ENCODE data around the gene L3MBTL4. TPM values are rescaled to one million over a fixed set of nuclear protein-coding genes. Genes with fewer than 3 reads are reported as not detected.
A peak's percentile ranks its signal among the peaks of the same experiment; 100 is the strongest.
"Not testable (repeated sequence)": the region's sequence is repeated elsewhere in the genome, so short reads cannot be mapped to it uniquely, and the experiment has no call there.

Gene L3MBTL4
- total RNA-seq, 2 experiments from 2014 or later, result 0.19 to 0.47 TPM

GRCh38 chr18:6412933-6413472 lies 1.7 kb downstream of the L3MBTL4 start:
- CTCF ChIA-PET, result no interaction called here
- no peak overlapping the region for H3K27ac Mint-ChIP-seq

GRCh38 chr18:6411382-6411781 lies 3.3 kb downstream of the L3MBTL4 start:
- Histone ChIP-seq H3K36me3 (ENCODE audit: insufficient read depth, low read length) (no peaks in the 10 kb centered on the region), H3K27me3 (ENCODE audit: control insufficient read depth in 1 of 2, insufficient read depth in 2 of 2, low read length in 2 of 2) (peaks cover 6 to 24% of the 10 kb centered on the region in 2 experiments), H3K27ac (ENCODE audit: low read depth in 1 of 2, low read length in 2 of 2) (no peak overlapping the region), H3K4me3 (ENCODE audit: low read length) (no peak overlapping the region), H3K9me3 (ENCODE audit: control insufficient read depth in 1 of 2, insufficient read depth in 1 of 2, low read length in 2 of 2) (peaks cover 0 to 17% of the 10 kb centered on the region in 2 experiments), H3K4me1 (ENCODE audit: insufficient read depth, low read length) (no peaks in the 10 kb centered on the region)
- Mint-ChIP-seq H3K36me3 (ENCODE audit: low read depth) (no peaks in the 10 kb centered on the region), H3K27me3 (peaks cover 39% of the 10 kb centered on the region), H3K4me3 (no peak overlapping the region), H3K4me1 (ENCODE audit: low read depth) (no peaks in the 10 kb centered on the region), H3K9me3 (no peaks in the 10 kb centered on the region), H3K27ac (no peak overlapping the region)
- DNase-seq (no peak), ATAC-seq (ENCODE audit: poor library complexity) (no peak)
- ChIA-PET POLR2A (no interaction called here), CTCF (no interaction called here)
- TF ChIP-seq CTCF (IDR thresholded peaks at IDR 0.05), result no peak
- intact Hi-C loops (cut with DNase I, micrococcal nuclease), result no loop called here

More at GRCh38 chr18:6412933-6413472, 1.7 kb downstream of the L3MBTL4 start:
- H3K27me3 ChIP-seq (ENCODE audit: control insufficient read depth in 1 of 2, insufficient read depth in 2 of 2, low read length in 2 of 2), result peaks cover 11 to 24% of the 10 kb centered on the region in 2 experiments
- POLR2A ChIA-PET, result no interaction called here
- no peaks in the 10 kb centered on the region for H3K4me1 Mint-ChIP-seq (ENCODE audit: low read depth)
- no peak overlapping the region for H3K27ac ChIP-seq (ENCODE audit: low read depth in 1 of 2, low read length in 2 of 2)
- no peak for TF ChIP-seq CTCF (IDR thresholded peaks at IDR 0.05)
- intact Hi-C loops (cut with DNase I, micrococcal nuclease), result no loop called here
- peak overlapping the region; percentile 64 for H3K4me3 Mint-ChIP-seq
- DNase-seq (no peak), ATAC-seq (ENCODE audit: poor library complexity) (no peak)
- no peaks in the 10 kb centered on the region for H3K9me3 Mint-ChIP-seq
- H3K4me1 ChIP-seq (ENCODE audit: insufficient read depth, low read length), result no peaks in the 10 kb centered on the region
- peaks cover 46% of the 10 kb centered on the region for H3K27me3 Mint-ChIP-seq
- no peaks in the 10 kb centered on the region for H3K36me3 ChIP-seq (ENCODE audit: insufficient read depth, low read length)
- peaks cover 0 to 24% of the 10 kb centered on the region in 2 experiments for H3K9me3 ChIP-seq (ENCODE audit: control insufficient read depth in 1 of 2, insufficient read depth in 1 of 2, low read length in 2 of 2)
- H3K36me3 Mint-ChIP-seq (ENCODE audit: low read depth), result no peaks in the 10 kb centered on the region
- no peak overlapping the region for H3K4me3 ChIP-seq (ENCODE audit: low read length)

GRCh38 chr18:6409933-6410332 lies 4.8 kb downstream of the L3MBTL4 start:
- intact Hi-C loops (cut with DNase I, micrococcal nuclease), result no loop called here
- Histone ChIP-seq H3K4me3 (ENCODE audit: low read length) (no peak overlapping the region), H3K36me3 (ENCODE audit: insufficient read depth, low read length) (no peaks in the 10 kb centered on the region), H3K27ac (ENCODE audit: low read depth in 1 of 2, low read length in 2 of 2) (no peak overlapping the region), H3K27me3 (ENCODE audit: control insufficient read depth in 1 of 2, insufficient read depth in 2 of 2, low read length in 2 of 2) (peaks cover 1 to 17% of the 10 kb centered on the region in 2 experiments), H3K9me3 (ENCODE audit: control insufficient read depth in 1 of 2, insufficient read depth in 1 of 2, low read length in 2 of 2) (peaks cover 0 to 19% of the 10 kb centered on the region in 2 experiments), H3K4me1 (ENCODE audit: insufficient read depth, low read length) (no peaks in the 10 kb centered on the region)
- no peaks in the 10 kb centered on the region for H3K9me3 Mint-ChIP-seq
- no peak overlapping the region for H3K4me3 Mint-ChIP-seq
- H3K27ac Mint-ChIP-seq, result no peak overlapping the region
- H3K27me3 Mint-ChIP-seq, result peaks cover 26% of the 10 kb centered on the region
- no peak for ATAC-seq (ENCODE audit: poor library complexity)
- DNase-seq, result no peak
- POLR2A ChIA-PET, result no interaction called here
- no peak for TF ChIP-seq CTCF (IDR thresholded peaks at IDR 0.05)
- CTCF ChIA-PET, result no interaction called here
- no peaks in the 10 kb centered on the region for H3K36me3 Mint-ChIP-seq (ENCODE audit: low read depth)
- no peaks in the 10 kb centered on the region for H3K4me1 Mint-ChIP-seq (ENCODE audit: low read depth)

GRCh38 chr18:6408543-6408942 lies 6.2 kb downstream of the L3MBTL4 start:
- H3K4me3 ChIP-seq (ENCODE audit: low read length); CTCF ChIA-PET; H3K36me3 ChIP-seq (ENCODE audit: insufficient read depth, low read length); H3K27ac ChIP-seq (ENCODE audit: low read depth in 1 of 2, low read length in 2 of 2); H3K36me3 Mint-ChIP-seq (ENCODE audit: low read depth); DNase-seq; H3K4me1 Mint-ChIP-seq (ENCODE audit: low read depth); H3K4me3 Mint-ChIP-seq; H3K9me3 Mint-ChIP-seq; H3K27ac Mint-ChIP-seq; POLR2A ChIA-PET; intact Hi-C loops (cut with DNase I, micrococcal nuclease); H3K4me1 ChIP-seq (ENCODE audit: insufficient read depth, low read length); ATAC-seq (ENCODE audit: poor library complexity): not testable (repeated sequence)
- Histone ChIP-seq H3K9me3 (ENCODE audit: control insufficient read depth in 1 of 2, insufficient read depth in 1 of 2, low read length in 2 of 2) (peaks cover 0 to 10% of the 10 kb centered on the region in 2 experiments), H3K27me3 (ENCODE audit: control insufficient read depth in 1 of 2, insufficient read depth in 2 of 2, low read length in 2 of 2) (peaks cover 0 to 11% of the 10 kb centered on the region in 2 experiments)
- H3K27me3 Mint-ChIP-seq, result peaks cover 22% of the 10 kb centered on the region
